CD14-positive monocyte (primary cell): Measurements from ENCODE around the gene TMPRSS11A. TPM values are rescaled to one million over a fixed set of nuclear protein-coding genes. Genes with fewer than 3 reads are reported as not detected.

Source experiments
- DNase-seq, 3 donors: peaks; one replicate each; pipeline ENCODE4 v3.0.0-alpha.2; 2011 to 2022
- H2AFZ ChIP-seq: 2 replicates; pipeline ENCODE4 v1.6.0; 2012; ENCODE audit warnings: mild to moderate bottlenecking, low read depth, low read length, inconsistent platforms; ENCODE audit not compliant: insufficient read depth, poor library complexity, severe bottlenecking
- H3K27ac ChIP-seq, 2 donors: 1 replicate in 1 of 2; 2 replicates in 1 of 2; pipeline ENCODE4 v1.5.1; 2012 to 2013; ENCODE audit warnings: low read length in 2 of 2, control low read depth in 1 of 2, inconsistent platforms in 1 of 2, low read depth in 1 of 2, mild to moderate bottlenecking in 1 of 2
- H3K27me3 ChIP-seq, 2 donors: one replicate each; pipeline versions ENCODE4 v1.6.0 to v1.6.1; 2011 to 2013; ENCODE audit warnings: low read length in 2 of 2; ENCODE audit not compliant: control insufficient read depth in 2 of 2, insufficient read depth in 2 of 2
- H3K36me3 ChIP-seq, 2 donors: replicated peaks in 1 of 2; 1 replicate in 1 of 2; 2 replicates in 1 of 2; pipeline versions ENCODE4 v1.5.1 to v1.6.1; 2012 to 2013; ENCODE audit warnings: low read length in 2 of 2, control low read depth in 1 of 2, inconsistent platforms in 1 of 2, mild to moderate bottlenecking in 1 of 2; ENCODE audit not compliant: insufficient read depth in 2 of 2, control insufficient read depth in 1 of 2
- H3K4me1 ChIP-seq, 2 donors: 1 replicate in 1 of 2; 2 replicates in 1 of 2; pipeline versions ENCODE4 v1.5.1 to v1.6.1; 2012 to 2013; ENCODE audit warnings: low read length in 2 of 2, control low read depth in 1 of 2, inconsistent platforms in 1 of 2, mild to moderate bottlenecking in 1 of 2, moderate library complexity in 1 of 2; ENCODE audit not compliant: insufficient read depth in 2 of 2, control insufficient read depth in 1 of 2
- H3K4me2 ChIP-seq: replicated peaks from 2 replicates; pipeline ENCODE3; 2012; ENCODE audit warnings: low read length, moderate library complexity, mild to moderate bottlenecking; ENCODE audit not compliant: poor library complexity, severe bottlenecking; ENCODE audit errors: extremely low read depth
- H3K4me3 ChIP-seq, 3 experiments: fragments of 200-600 bp in 1 of 3; sonication (generic) in 1 of 3; replicated peaks in 1 of 3; 1 replicate in 2 of 3; 2 replicates in 1 of 3; pipeline ENCODE4 v1.5.1; 2011 to 2013; ENCODE audit warnings: low read length in 3 of 3, mild to moderate bottlenecking in 3 of 3, control low read depth in 2 of 3, low read depth in 2 of 3, inconsistent platforms in 1 of 3, moderate library complexity in 1 of 3
- H3K79me2 ChIP-seq: 2 replicates; pipeline ENCODE4 v1.6.0; 2012; ENCODE audit warnings: mild to moderate bottlenecking, control low read depth, inconsistent platforms, low read length, moderate library complexity; ENCODE audit not compliant: insufficient read depth
- H3K9ac ChIP-seq: 2 replicates; pipeline ENCODE4 v1.6.0; 2017; ENCODE audit warnings: low read length, mild to moderate bottlenecking; ENCODE audit not compliant: insufficient read depth, poor library complexity, severe bottlenecking
- H3K9me3 ChIP-seq, 2 donors: replicated peaks in 1 of 2; 1 replicate in 1 of 2; 2 replicates in 1 of 2; pipeline versions ENCODE4 v1.5.1 to v1.6.1; 2012 to 2013; ENCODE audit warnings: low read length in 2 of 2, control low read depth in 1 of 2; ENCODE audit not compliant: control insufficient read depth in 1 of 2, insufficient read depth in 1 of 2
- H4K20me1 ChIP-seq: 2 replicates; pipeline ENCODE4 v1.6.0; 2012; ENCODE audit warnings: mild to moderate bottlenecking, low read length, control low read depth, moderate library complexity; ENCODE audit not compliant: insufficient read depth
- H3K27ac Mint-ChIP-seq, 7 donors: one replicate each; pipeline ENCODE4 v1.8.0; 2020; ENCODE audit warnings: mild to moderate bottlenecking in 7 of 7, mixed read lengths in 7 of 7, moderate library complexity in 6 of 7, inconsistent platforms in 2 of 7
- H3K27me3 Mint-ChIP-seq, 3 donors: one replicate each; pipeline ENCODE4 v1.8.0; 2021 to 2022; ENCODE audit warnings: low read depth in 3 of 3, mild to moderate bottlenecking in 3 of 3, mixed read lengths in 3 of 3, moderate library complexity in 3 of 3, inconsistent platforms in 1 of 3
- H3K36me3 Mint-ChIP-seq, 2 donors: one replicate each; pipeline ENCODE4 v1.8.0; 2020; ENCODE audit warnings: mixed read lengths in 2 of 2, inconsistent platforms in 1 of 2, mild to moderate bottlenecking in 1 of 2
- H3K4me1 Mint-ChIP-seq: one replicate; pipeline ENCODE4 v1.8.0; 2020; ENCODE audit warnings: mild to moderate bottlenecking, mixed read lengths
- H3K4me3 Mint-ChIP-seq, 2 donors: one replicate each; pipeline ENCODE4 v1.8.0; 2020; ENCODE audit warnings: mild to moderate bottlenecking in 2 of 2, mixed read lengths in 2 of 2, moderate library complexity in 1 of 2
- H3K9me3 Mint-ChIP-seq, 7 donors: one replicate each; pipeline ENCODE4 v1.8.0; 2020 to 2022; ENCODE audit warnings: mixed read lengths in 7 of 7, mild to moderate bottlenecking in 6 of 7, moderate library complexity in 6 of 7, inconsistent platforms in 2 of 7
- CTCF ChIP-seq: fragments of 200-600 bp; IDR thresholded peaks from one replicate; pipeline ENCODE4 v1.8.0; 2022; ENCODE audit warnings: antibody characterized with exemption, mild to moderate bottlenecking
- WGBS: methylation state at CpG from one replicate; pipeline ENCODE4 v1.1.5; 2013; ENCODE audit warnings: missing lambda C conversion rate; ENCODE audit not compliant: insufficient coverage; 5-methylcytosine and 5-hydroxymethylcytosine counted together
- intact Hi-C, 2 donors: fragments of 100-400 bp; cut with micrococcal nuclease; formaldehyde crosslinking; loops; one replicate each; pipeline versions ENCODE4 v1.15.0 to v1.15.1; 2023
- polyA plus RNA-seq, 3 donors: library from polyadenylated mRNA; depleted of rRNA in 1 of 3; unstranded in 2 of 3; stranded (reverse) in 1 of 3; fragments of 300-500 nt in 2 of 3; fragments of >200 nt in 1 of 3; fragmentation: Illumina TruSeq in 2 of 3; gene quantifications; 1 replicate in 2 of 3; 2 replicates in 1 of 3; pipeline ENCODE4 v1.2.3, GENCODE V29; 2012 to 2021

Gene TMPRSS11A
- polyA plus RNA-seq, 3 donors: not detected

- Mint-ChIP-seq H3K27ac (no peak overlapping the region), H3K4me3 (no peak overlapping the region), H3K4me1 (no peaks in the 10 kb centered on the region), H3K36me3 (no peaks in the 10 kb centered on the region), H3K9me3 (peaks cover 0 to 11% (median 3%) of the 10 kb centered on the region in 7 donors), H3K27me3 (no peaks in the 10 kb centered on the region)
- Histone ChIP-seq H3K4me2 (no peak overlapping the region), H3K79me2 (no peaks in the 10 kb centered on the region), H2AFZ (no peak overlapping the region), H3K36me3 (no peaks in the 10 kb centered on the region), H3K27ac (no peak overlapping the region), H3K9me3 (peaks cover 0 to 7% of the 10 kb centered on the region in 2 donors), H4K20me1 (no peaks in the 10 kb centered on the region), H3K9ac (no peak overlapping the region), H3K27me3 (no peaks in the 10 kb centered on the region), H3K4me3 (no peak overlapping the region), H3K4me1 (no peaks in the 10 kb centered on the region)
- 0% methylated on average over 1 of the region's 3 CpGs for WGBS
- no peak for TF ChIP-seq CTCF
- intact Hi-C loops: no loop called here
- DNase-seq: no peak
Observed at GRCh38 chr4:67928546-67928945, 34.7 kb downstream of the TMPRSS11A start.

- Histone ChIP-seq H3K9ac (no peak overlapping the region), H3K4me3 (no peak overlapping the region), H3K27ac (no peak overlapping the region), H3K36me3 (no peaks in the 10 kb centered on the region), H4K20me1 (no peaks in the 10 kb centered on the region), H2AFZ (no peak overlapping the region), H3K27me3 (no peaks in the 10 kb centered on the region), H3K4me2 (no peak overlapping the region), H3K4me1 (no peaks in the 10 kb centered on the region), H3K9me3 (peaks cover 0 to 7% of the 10 kb centered on the region in 2 donors), H3K79me2 (no peaks in the 10 kb centered on the region)
- Mint-ChIP-seq H3K4me1 (no peaks in the 10 kb centered on the region), H3K36me3 (no peaks in the 10 kb centered on the region), H3K4me3 (no peak overlapping the region), H3K9me3 (peaks cover 0 to 11% (median 3%) of the 10 kb centered on the region in 7 donors), H3K27me3 (no peaks in the 10 kb centered on the region), H3K27ac (no peak overlapping the region)
- WGBS: 100% methylated on average over 3 of the region's 3 CpGs
- TF ChIP-seq CTCF: no peak
- intact Hi-C loops: no loop called here
- DNase-seq: no peak
Observed at GRCh38 chr4:67927251-67927650, 36.0 kb downstream of the TMPRSS11A start.
